PC-9 (cell line): Measurements from ENCODE around the gene WSCD2. TPM values are rescaled to one million over a fixed set of nuclear protein-coding genes. Genes with fewer than 3 reads are reported as not detected.

Experiments
- BruUV-seq: library from RNA; stranded (reverse); fragments of 400-500 nt; replicated peaks from 2 replicates; lab custom pipeline; 2021; lab: Mats Ljungman, UMichigan
- CTCF ChIA-PET: fragments of 300-600 bp; sonication (Branson Sonifier 250); formaldehyde crosslinking; loops from one replicate; lab custom pipeline; 2022; ENCODE audit warnings: antibody characterized with exemption; lab: Charles Lee
- POLR2A ChIA-PET: fragments of 300-600 bp; sonication (Branson Sonifier 250); formaldehyde crosslinking; loops from one replicate; lab custom pipeline; 2022; ENCODE audit warnings: antibody characterized with exemption; ENCODE audit not compliant: unreplicated experiment; lab: Charles Lee
- DNase-seq, 2 experiments: peaks; one replicate each; pipeline versions ENCODE4 v3.0.0 to v3.0.0-alpha.2; 2015 to 2022; ENCODE audit warnings: mixed read lengths in 1 of 2
- H2AFZ ChIP-seq: fragments of 200-600 bp; sonication (generic); 2 replicates; pipeline ENCODE4 v1.8.1; 2017; ENCODE audit warnings: antibody characterized with exemption
- H3F3A ChIP-seq: fragments of 200-600 bp; sonication (generic); 2 replicates; pipeline ENCODE4 v1.8.1; 2017; ENCODE audit warnings: antibody characterized with exemption, mild to moderate bottlenecking, low read depth; ENCODE audit not compliant: insufficient read depth
- H3K27ac ChIP-seq: fragments of 200-600 bp; sonication (generic); 2 replicates; pipeline ENCODE4 v1.6.1; 2016; ENCODE audit warnings: mixed run types
- H3K27me3 ChIP-seq: fragments of 200-600 bp; sonication (generic); 2 replicates; pipeline ENCODE4 v1.6.1; 2016; ENCODE audit warnings: low read depth, mixed run types; ENCODE audit not compliant: insufficient read depth
- H3K36me3 ChIP-seq: fragments of 200-600 bp; sonication (generic); 2 replicates; pipeline ENCODE4 v1.6.1; 2016; ENCODE audit warnings: low read depth, mixed run types
- H3K4me1 ChIP-seq: fragments of 200-600 bp; sonication (generic); replicated peaks from 2 replicates; pipeline ENCODE4 v1.6.1; 2016; ENCODE audit warnings: mixed run types; ENCODE audit not compliant: insufficient read depth
- H3K4me2 ChIP-seq: fragments of 200-600 bp; sonication (generic); 2 replicates; pipeline ENCODE4 v1.6.1; 2017; ENCODE audit warnings: mixed run types
- H3K4me3 ChIP-seq: fragments of 200-600 bp; sonication (generic); 2 replicates; pipeline ENCODE4 v1.6.1; 2016; ENCODE audit warnings: mixed run types
- H3K79me2 ChIP-seq: fragments of 200-600 bp; sonication (generic); 2 replicates; pipeline ENCODE4 v1.6.1; 2017; ENCODE audit warnings: low read depth, mixed run types
- H3K9me2 ChIP-seq: fragments of 200-600 bp; sonication (generic); 2 replicates; pipeline ENCODE4 v1.8.1; 2017; ENCODE audit warnings: mild to moderate bottlenecking; ENCODE audit not compliant: insufficient read depth
- H3K9me3 ChIP-seq: fragments of 200-600 bp; sonication (generic); 2 replicates; pipeline ENCODE4 v1.8.1; 2016; ENCODE audit warnings: low read depth; ENCODE audit not compliant: insufficient read depth
- H4K20me1 ChIP-seq: fragments of 200-600 bp; sonication (generic); 2 replicates; pipeline ENCODE4 v1.8.1; 2017; ENCODE audit not compliant: insufficient read depth
- CTCF ChIP-seq: fragments of 200-600 bp; sonication (generic); conservative IDR thresholded peaks from 2 replicates; pipeline ENCODE4 v1.6.1; 2017; ENCODE audit warnings: mixed run types, antibody characterized with exemption, mild to moderate bottlenecking, moderate library complexity
- EZH2 ChIP-seq: fragments of 200-600 bp; sonication (generic); IDR thresholded peaks from 2 replicates; pipeline ENCODE4 v1.8.0; 2017; ENCODE audit warnings: antibody characterized with exemption, low read depth
- intact Hi-C: fragments of 100-400 bp; cut with micrococcal nuclease; formaldehyde crosslinking; loops from one replicate; pipeline ENCODE4 v1.10.0; 2022; ENCODE audit not compliant: unreplicated experiment
- total RNA-seq: library from RNA; stranded (reverse); gene quantifications from 2 replicates; pipeline ENCODE4 v1.2.3, GENCODE V29; 2021

The WSCD2 gene
- total RNA-seq, 1 experiment from 2014 or later: not detected

DNA sequence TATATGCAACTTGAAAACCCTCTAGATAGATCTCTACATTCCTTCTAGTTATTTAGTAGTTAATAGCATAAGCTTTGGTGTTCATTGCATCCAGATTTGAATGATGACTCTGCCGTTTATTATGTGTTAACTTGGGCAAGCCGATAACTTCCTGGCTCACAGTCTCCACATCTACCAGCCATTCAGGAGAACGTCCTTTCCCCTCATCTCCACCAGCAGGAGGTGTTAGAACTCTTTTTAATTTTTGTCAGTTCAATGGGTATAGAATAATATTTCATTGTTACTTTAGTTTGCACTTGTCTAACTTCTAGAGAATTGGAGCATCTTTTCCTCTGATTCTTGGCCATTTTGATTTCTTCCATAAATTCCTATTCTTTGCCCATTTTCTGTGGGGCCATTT, 30.0 kb upstream of the WSCD2 start:
- H2AFZ ChIP-seq: no peak overlapping the region
- intact Hi-C loops: no loop called here
- no peaks in the 10 kb centered on the region for H3K36me3 ChIP-seq
- no peaks in the 10 kb centered on the region for H3K4me1 ChIP-seq
- POLR2A ChIA-PET: no interaction called here
- no peak for TF ChIP-seq EZH2
- no peak for TF ChIP-seq CTCF
- CTCF ChIA-PET: no interaction called here
- H3K4me2 ChIP-seq: no peak overlapping the region
- DNase-seq: no peak
- no peaks in the 10 kb centered on the region for H3K79me2 ChIP-seq
- H3K27me3 ChIP-seq: peaks cover 9% of the 10 kb centered on the region; the same call in 1 of the 2 replicates
- no peaks in the 10 kb centered on the region for H3K9me2 ChIP-seq
- no peaks in the 10 kb centered on the region for H3F3A ChIP-seq
- no peaks in the 10 kb centered on the region for H4K20me1 ChIP-seq
- no TSS peak for BruUV-seq
- no peaks in the 10 kb centered on the region for H3K9me3 ChIP-seq
- no peak overlapping the region for H3K4me3 ChIP-seq
- H3K27ac ChIP-seq: no peak overlapping the region

GRCh38 chr12:108099778-108100489, 29.2 kb upstream of the WSCD2 start:
- ChIA-PET CTCF (no interaction called here), POLR2A (no interaction called here)
- TF ChIP-seq EZH2: no peak
- no peak for TF ChIP-seq CTCF
- Histone ChIP-seq H2AFZ (no peak overlapping the region), H4K20me1 (no peaks in the 10 kb centered on the region), H3K4me3 (no peak overlapping the region), H3K36me3 (no peaks in the 10 kb centered on the region), H3K9me2 (no peaks in the 10 kb centered on the region), H3K79me2 (no peaks in the 10 kb centered on the region), H3K9me3 (no peaks in the 10 kb centered on the region; the same call in 1 of the 2 replicates), H3K27ac (no peak overlapping the region), H3K27me3 (peaks cover 4% of the 10 kb centered on the region; the same call in 1 of the 2 replicates), H3K4me1 (no peaks in the 10 kb centered on the region), H3K4me2 (no peak overlapping the region), H3F3A (no peaks in the 10 kb centered on the region)
- BruUV-seq: no TSS peak
- no peak for DNase-seq
- intact Hi-C loops: no loop called here

DNA sequence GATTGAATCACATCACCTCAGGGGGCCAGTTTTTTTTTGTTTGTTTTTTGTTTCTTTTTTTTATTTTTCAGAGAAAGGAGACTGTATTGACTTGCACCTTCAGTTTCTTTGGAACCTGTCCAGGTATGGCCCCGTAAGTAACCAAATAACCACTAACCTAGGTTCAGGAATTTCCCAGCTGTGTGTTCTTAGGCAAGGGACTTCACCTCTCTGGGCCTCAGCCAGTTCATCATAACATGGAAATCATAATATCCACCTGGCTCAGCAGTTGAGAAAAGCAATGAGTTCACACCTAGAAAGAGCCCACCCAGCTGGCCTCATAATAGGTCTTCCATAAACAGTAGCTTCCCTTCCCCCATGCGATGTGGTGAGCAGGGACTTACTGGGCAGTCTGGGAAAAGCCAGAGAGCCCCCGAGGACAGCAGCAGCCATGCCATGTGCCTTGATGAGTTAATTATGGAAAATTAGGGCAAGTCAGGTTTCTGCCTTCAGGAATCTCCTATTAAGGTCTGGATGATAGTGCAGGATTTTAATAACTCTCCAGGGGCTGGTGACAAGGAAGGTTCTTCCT, 27.4 kb upstream of the WSCD2 start:
- no peak for DNase-seq
- Histone ChIP-seq H3K36me3 (no peaks in the 10 kb centered on the region), H3K4me3 (no peak overlapping the region), H3K79me2 (no peaks in the 10 kb centered on the region), H3K27me3 (no peaks in the 10 kb centered on the region; the same call in 1 of the 2 replicates), H3F3A (no peaks in the 10 kb centered on the region), H3K27ac (no peak overlapping the region), H3K9me2 (no peaks in the 10 kb centered on the region), H3K4me1 (no peaks in the 10 kb centered on the region), H2AFZ (no peak overlapping the region), H3K4me2 (no peak overlapping the region), H3K9me3 (no peaks in the 10 kb centered on the region; the same call in 1 of the 2 replicates), H4K20me1 (no peaks in the 10 kb centered on the region)
- TF ChIP-seq EZH2: no peak
- TF ChIP-seq CTCF: no peak
- CTCF ChIA-PET: no interaction called here
- no TSS peak for BruUV-seq
- POLR2A ChIA-PET: no interaction called here
- intact Hi-C loops: no loop called here
